GM19240 (cell line): ENCODE results near the gene UBE2J2.

Experiments
- DNase-seq: peaks from one replicate; pipeline ENCODE4 v3.0.0; 2011; ENCODE audit warnings: low spot score; ENCODE audit not compliant: insufficient read length

Gene UBE2J2

GRCh38 chr1:1281533-1282321 lies 8.1 kb upstream of the UBE2J2 start:
- DNase-seq = no peak

GRCh38 chr1:1280782-1281481 lies 7.3 kb upstream of the UBE2J2 start:
- no peak for DNase-seq

- no peak for DNase-seq
Measured at GRCh38 chr1:1279028-1279427, 5.4 kb upstream of the UBE2J2 start.

GRCh38 chr1:1278620-1279019 lies 5.0 kb upstream of the UBE2J2 start:
- no peak for DNase-seq

GRCh38 chr1:1275836-1276235 lies 2.2 kb upstream of the UBE2J2 start:
- no peak for DNase-seq

GRCh38 chr1:1274931-1275431 lies 1.3 kb upstream of the UBE2J2 start:
- DNase-seq = no peak

- no peak for DNase-seq
Measured at GRCh38 chr1:1274299-1274930, 761 bp upstream of the UBE2J2 start.

GRCh38 chr1:1273209-1273511 lies 494 bp downstream of the UBE2J2 start:
- DNase-seq = no peak

GRCh38 chr1:1272341-1273208 lies 1.1 kb downstream of the UBE2J2 start:
- no peak for DNase-seq

GRCh38 chr1:1270813-1271212 lies 2.8 kb downstream of the UBE2J2 start:
- DNase-seq = no peak

- no peak for DNase-seq
Measured at GRCh38 chr1:1268284-1268682, 5.4 kb downstream of the UBE2J2 start.

GRCh38 chr1:1267488-1268283 lies 6.0 kb downstream of the UBE2J2 start:
- DNase-seq = no peak

- DNase-seq = no peak
Measured at GRCh38 chr1:1264868-1265272, 8.8 kb downstream of the UBE2J2 start.

- no peak for DNase-seq
Measured at GRCh38 chr1:1264026-1264425, 9.6 kb downstream of the UBE2J2 start.

GRCh38 chr1:1262758-1263157 lies 10.9 kb downstream of the UBE2J2 start:
- no peak for DNase-seq

- no peak for DNase-seq
Measured at GRCh38 chr1:1262071-1262470, 11.6 kb downstream of the UBE2J2 start.

- no peak for DNase-seq
Measured at GRCh38 chr1:1260843-1261560, 12.7 kb downstream of the UBE2J2 start.

- no peak for DNase-seq
Measured at GRCh38 chr1:1259951-1260600, 13.6 kb downstream of the UBE2J2 start.

- no peak for DNase-seq
Measured at GRCh38 chr1:1259540-1259939, 14.1 kb downstream of the UBE2J2 start.

GRCh38 chr1:1259119-1259488 lies 14.6 kb downstream of the UBE2J2 start:
- DNase-seq = no peak
